ENCODE data around the gene ETFRF1.
A peak's percentile ranks its signal among the peaks of the same experiment; 100 is the strongest.

ETFRF1 gene, protein sequence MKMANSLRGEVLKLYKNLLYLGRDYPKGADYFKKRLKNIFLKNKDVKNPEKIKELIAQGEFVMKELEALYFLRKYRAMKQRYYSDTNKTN

DNA sequence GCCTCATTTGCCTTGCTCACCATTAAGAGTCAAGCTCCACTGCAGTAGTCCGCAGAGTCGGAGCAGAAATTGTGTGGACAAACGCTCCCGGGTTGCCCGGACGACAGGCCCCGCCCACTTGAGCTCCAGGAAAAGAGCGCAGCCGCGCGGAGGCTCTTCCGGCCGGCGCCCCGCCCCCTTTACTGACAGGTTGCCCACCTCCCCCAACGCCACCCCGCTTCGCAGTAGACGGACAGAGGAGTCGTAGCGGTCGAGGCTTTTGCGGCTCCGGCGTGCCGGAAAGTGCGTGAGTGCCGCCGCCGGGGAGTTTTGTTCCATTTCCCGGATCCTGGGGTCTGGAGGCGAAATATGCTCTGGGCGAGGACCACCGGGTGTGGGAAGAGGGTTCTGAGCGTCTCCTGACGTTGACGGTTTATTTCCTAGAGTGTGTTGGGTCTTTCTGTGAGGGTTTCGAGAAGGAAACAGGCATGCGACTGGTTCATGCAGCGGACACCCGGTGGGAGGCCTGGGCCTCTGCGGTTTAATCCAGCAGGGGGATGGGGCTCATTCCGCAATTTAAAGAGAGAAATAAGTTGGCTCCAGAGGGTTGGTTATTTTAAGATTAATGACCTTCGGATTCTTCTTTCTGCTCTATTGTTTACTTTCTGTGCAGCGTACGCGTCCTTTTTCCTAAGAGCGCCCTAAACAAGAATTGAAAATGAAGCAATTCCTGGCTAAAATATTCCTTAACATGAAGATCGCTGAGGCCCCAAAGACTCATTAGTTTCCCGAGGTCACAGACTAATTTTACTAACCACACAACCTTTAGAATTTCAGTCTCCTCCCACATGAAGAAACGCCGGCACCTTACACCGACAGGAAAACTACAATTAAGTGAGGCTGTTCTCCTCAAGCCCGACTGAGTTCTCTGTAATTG is at the start of gene ETFRF1, which contains the start of gene DNAI7:
Gene ETFRF1 (plus strand): TSS at position 182 of the 916 bp plus-strand sequence. CDS start 8,720 bp downstream, outside the sequence.
Gene DNAI7 (minus strand): TSS at position 105 of the 916 bp plus-strand sequence. CDS start 82 bp downstream, at position 23.
- peak; percentile 100 for DNase-seq (ENCODE audit: low spot score)

DNA sequence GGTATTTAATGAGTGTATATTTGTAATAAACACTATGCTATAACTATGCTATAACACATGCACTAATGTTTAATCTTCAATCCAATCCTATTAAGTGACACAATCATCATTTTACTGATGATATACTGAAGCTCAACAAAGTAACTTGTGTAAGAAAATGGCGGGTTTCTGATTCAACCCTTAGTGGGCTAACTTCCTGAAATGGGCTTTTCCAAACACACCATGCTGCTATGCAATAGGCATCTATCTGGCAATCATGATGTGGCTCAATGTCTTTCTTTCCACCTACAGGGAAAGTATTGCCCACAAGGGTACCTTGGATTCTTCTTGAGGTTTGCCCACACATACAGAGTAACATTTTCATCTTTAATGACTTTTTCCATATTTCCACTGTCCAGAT is 48.4 kb upstream of the ETFRF1 start:
- no peak for DNase-seq (ENCODE audit: low spot score)

DNA sequence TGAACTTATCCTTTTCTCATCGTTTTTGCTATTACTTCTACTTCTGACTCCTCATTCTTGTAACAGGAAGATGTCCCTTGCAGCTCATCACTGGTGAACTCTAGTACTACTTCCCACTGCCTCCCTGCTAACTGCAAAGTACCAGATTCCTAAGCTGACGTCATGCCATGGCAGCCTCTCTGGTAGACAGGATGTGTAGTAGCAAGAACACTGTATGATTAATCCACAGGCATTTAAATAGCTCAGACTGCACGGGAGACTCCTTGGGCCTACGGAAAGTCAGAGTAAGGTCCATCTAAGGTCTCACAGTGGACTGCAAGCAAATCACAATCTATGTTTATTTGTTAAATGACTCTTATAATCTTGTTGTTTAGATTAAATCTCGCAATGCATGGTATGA is 43.6 kb upstream of the ETFRF1 start:
- no peak for DNase-seq (ENCODE audit: low spot score)

DNA sequence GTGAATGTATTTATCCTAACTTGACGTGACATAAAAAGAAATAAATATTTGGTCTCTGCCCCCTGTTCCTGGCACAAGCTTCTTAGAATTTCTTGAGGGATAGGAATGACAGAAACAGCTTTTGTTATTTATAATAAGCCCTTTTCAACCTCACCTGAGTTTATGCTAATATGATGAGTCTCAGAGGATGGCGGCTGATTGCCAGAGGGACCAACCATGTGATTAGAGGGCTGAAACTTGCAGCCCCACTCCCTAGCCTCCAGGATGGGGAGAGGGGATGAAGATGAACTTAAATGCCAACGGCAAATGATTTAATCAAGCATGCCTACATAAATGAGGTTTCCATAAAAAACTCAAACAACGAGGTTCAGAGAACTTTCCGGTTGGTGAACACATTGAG is 43.0 kb upstream of the ETFRF1 start:
- DNase-seq (ENCODE audit: low spot score): no peak

DNA sequence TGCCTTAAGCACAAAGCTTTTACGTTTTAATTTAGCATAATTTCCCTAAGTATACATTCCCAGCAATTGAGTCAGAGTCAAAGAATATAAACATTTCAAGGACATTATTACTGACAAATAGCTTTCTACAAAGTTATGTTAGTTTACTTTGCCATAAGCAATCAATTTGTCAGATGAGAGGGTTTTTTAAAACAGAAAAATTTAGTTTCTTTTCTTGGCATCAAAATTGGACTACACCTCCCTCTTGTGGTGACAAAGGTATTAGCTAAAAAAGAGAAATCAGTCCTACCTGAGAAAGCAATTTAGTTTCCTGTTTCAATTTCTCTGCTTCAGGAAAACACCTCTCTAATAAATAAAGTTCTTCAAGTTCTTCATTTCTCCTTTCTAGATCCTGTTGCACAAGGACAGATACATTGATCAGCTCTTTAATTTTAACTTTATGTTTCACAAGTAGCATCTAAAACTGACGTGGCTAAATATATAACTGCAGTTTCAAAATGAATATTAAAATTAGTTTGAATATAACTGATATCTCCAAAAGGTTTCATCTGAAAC is 39.9 kb upstream of the ETFRF1 start:
- DNase-seq (ENCODE audit: low spot score): no peak

DNA sequence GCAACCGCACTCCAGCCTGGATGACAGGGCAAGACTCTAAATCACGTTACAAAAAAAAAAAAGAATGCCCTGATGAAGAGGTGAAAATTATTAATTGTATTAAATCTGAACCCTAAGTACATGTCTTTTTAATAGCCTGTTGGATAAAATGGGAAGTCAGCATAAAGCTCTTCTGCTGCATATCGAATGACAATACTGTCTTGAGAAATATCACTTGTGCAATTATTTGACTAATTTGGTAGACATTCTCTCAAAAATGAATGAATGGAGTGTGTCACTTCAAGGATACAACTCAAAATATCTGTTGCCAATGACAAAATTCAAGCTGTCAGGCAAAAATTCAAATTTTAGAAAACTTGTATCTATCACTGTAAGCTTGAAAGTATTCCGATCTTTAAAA is 39.0 kb upstream of the ETFRF1 start:
- no peak for DNase-seq (ENCODE audit: low spot score)

DNA sequence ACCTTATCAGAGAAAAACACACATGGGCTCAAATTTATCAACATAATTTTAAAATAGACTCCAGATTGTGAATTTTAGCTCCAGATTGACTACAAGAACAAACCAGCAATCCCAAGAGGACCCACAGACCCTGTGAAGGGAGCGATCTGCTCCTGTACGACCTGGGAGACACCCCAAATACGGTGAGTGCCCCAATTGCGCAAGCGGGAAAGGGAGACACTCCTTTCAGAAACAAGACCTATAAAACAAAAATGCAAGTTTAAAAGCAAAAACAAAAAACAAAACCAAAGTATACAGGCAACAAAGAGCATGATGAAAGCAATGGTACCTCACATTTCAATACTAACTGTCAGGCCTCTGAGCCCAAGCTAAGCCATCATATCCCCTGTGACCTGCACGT is 32.2 kb upstream of the ETFRF1 start:
- no peak for DNase-seq (ENCODE audit: low spot score)

DNA sequence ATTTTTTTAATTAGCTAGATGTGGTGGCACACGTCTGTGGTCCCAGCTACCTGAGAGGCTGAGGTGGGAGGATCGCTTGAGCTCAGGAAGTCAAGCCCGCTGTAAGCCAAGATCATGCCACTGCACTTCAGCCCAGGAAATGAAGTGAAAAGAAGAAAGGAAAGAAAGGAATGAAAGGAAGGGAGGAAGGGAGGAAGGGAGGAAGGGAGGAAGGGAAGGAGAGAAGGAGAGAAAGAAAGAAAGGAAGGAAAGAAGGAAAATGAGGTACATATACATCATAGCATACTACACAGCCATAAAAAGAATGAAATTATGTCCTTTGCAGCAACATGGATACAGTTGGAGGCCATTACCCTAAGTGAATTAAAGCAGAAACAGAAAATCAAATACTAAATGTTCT is 12.3 kb upstream of the ETFRF1 start:
- DNase-seq (ENCODE audit: low spot score): no peak

DNA sequence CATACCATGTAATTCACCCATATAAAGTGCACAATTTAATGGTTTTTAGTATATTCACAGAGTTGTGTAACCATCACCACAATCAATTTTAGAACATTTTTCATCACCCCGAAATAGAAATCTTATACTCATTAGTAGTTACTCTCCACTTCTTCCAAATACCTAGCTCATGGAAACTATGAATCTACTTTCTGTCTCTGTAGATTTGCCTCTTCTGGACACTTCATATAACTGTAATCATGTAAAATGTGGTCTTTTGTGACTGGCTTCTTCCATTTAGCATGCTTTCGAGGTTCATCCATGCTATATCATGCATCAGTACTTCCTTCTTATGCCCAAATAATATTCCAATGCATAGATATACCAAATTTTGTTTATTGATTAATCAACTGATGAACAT is 10.9 kb upstream of the ETFRF1 start:
- no peak for DNase-seq (ENCODE audit: low spot score)

DNA sequence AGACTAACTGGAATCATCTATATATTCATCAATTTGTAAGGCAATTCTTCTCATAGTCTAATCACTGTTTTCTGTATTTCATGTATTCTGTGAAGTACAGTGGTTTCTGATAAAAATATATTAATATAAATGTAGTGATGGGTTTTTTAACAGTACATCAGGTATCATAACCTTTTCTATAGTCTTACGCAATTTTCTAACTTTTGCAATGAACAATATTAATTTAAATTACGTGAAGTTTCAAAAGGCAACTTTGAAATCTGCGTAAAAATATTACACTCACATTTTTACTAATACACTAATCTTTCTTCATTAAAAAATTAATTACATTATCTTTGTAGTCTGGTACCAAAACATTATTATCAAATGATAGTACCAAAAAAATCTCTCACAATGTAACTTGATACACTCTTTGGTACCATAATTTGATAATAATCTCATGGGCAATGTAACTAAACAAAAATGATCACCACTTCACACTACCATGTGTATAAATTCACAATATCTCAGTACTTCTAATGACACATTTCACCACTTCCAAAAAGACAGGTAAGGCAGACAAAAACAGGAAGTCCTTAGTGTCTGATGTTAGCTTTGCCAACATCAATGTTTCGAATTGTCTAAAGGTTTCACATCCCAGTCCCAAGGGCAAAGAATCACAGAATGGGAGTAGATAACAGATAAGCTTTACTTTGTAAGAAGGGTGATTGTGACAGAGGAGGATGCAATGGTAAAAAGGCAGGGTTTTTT is 8.8 kb upstream of the ETFRF1 start:
- DNase-seq (ENCODE audit: low spot score): no peak

DNA sequence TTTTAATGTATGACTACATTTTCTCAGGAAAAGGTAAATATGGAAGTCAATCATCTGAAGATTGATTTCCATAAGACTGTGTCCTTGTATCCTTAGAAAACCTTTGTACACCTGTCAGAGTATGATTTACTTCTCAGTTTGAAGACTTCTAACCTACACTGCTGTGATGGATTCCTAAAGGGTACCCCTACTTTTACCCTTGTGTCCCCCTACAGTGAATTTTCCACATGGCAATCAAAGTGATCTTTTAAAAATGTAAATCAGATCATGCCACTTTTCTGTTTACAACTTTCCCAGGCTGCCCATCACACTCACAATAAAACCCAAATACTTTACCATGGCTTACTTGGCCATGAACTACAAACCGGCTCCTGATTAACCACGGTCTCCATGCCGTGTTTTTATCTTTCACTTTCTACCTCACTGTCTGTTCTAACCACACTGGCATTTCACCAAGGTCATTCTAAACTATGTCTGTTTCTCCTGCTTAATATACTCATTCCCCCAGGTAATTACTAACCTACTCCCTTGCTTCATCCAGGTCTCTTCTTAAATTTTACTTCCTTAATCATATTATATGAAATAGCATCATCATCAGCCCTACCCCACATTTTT is 8.1 kb upstream of the ETFRF1 start:
- DNase-seq (ENCODE audit: low spot score): no peak

DNA sequence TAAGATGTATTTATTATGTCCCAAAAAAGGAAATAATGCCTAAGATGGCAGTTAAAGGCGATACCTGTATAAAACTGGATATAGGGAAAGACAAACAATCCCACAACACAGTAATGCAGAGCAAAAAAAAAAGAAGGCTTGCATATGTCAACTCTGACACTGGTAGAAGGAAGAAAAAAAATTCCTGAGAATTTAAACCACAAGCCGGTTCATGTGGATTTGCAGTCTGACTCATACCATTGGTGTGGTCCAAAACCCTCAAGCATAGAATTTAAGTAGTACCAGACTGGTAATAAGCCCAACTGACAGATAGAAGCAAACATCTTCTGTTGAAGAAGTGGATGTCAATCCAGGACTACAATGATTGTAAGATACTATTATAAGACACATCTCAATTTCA is 7.3 kb upstream of the ETFRF1 start:
- DNase-seq (ENCODE audit: low spot score): no peak

DNA sequence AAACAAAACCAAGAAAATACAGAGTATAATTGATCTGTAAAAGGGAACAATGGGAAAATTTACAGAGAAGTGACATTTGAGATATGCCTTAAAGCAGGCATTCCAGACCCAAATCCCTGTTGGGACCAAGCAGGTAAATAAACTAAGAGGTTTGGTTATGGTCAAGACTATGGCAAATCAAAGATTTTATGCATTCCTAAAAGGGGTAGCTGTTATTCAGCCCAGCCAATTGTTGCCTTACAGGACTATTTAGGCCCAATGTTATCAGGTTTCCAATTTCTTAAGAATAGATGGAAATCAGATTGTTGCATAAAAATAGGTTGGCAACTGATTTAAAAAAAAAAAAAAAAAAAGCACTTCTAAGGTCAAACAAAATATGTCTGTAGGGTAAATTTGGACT is 5.4 kb upstream of the ETFRF1 start:
- DNase-seq (ENCODE audit: low spot score): no peak

DNA sequence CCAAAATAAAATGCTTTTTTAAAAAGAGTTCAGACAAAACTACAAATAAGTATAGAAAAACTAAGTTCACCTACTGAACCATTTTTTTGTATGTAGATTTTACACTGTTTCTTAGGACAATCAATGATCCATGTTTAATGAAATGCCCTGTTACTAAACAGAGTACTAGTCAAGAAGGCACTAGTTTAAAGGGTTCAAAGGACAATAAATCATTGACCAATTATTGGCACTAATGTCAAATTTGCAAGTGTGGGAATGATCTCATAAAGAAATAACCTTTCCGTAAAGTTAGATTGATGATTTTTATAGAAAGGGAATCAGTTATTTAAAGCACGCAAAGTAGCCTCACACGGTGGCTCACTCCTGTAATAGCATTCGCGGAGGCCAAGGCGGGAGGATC is 4.2 kb upstream of the ETFRF1 start:
- DNase-seq (ENCODE audit: low spot score): no peak

DNA sequence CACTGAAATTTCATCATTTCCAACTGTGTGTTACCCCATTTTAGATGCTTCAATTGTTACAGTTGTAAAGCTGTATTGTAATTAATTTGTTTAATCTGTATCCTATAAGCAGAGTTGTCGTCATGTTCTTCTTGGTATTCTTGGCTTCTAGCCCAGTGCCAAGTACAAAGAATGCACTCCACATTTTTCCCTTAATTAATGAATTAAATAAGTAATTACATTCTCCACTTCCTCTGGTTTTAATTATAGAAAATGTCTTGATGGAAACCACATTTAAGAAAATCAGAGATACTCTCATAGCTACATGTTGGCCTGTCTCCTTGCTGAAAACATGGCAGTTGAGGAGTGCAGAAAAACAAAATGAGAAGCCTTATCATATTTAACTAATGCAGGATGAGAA is 823 bp upstream of the ETFRF1 start:
- no peak for DNase-seq (ENCODE audit: low spot score)

DNA sequence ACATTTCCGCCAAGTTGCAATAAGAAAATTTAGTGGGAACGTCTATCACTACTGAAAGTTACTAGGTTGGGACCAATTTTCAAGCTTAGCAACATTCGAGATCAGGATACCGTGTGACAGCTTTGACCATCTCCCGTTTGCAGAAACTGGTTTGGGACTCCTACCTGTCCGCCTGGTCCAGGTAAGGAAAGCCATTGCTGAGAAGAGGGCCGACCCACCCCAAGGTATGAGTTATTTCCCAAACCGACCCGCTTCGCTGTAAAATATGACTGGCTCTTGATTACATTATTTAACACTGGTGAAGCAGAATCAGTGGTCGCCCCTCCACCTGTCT is 348 bp upstream of the ETFRF1 start:
- no peak for DNase-seq (ENCODE audit: low spot score)

DNA sequence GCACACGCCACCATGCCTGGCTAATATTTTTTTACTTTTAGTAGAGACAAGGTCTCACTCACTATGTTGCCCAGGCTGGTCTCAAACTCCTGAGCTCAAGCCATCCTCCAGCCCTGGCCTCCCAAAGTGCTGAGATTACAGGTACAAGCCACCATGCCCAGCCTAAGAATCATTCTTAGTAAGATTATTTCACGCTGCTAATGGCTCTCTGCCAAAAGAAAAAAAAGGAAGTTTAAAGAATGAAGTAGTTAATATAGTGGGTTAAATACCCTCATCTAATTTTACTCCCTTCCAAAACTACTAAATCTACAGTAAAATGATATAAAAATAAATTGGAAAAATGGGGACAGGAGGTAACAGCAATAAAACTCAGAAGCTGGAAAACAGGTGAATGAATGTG is 2.6 kb downstream of the ETFRF1 start:
- DNase-seq (ENCODE audit: low spot score): no peak

DNA sequence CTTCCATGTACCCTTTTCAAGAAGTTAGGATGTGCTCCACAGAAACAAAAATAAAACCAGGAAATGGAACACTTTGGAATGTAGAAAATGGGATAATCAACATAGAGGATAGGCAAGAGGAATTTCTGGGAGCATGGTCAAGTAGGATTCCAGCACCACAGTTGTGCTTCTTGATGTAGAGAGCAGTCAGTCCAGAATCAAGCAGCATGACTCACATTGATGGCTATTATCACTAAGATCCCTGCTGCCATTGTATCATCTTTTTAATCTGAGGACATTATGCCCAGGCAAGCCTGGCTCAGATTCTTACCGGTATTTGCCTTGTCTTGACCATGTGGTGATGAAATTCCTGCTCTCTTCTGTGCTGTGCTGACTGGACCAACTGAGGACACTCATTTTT is 5.7 kb downstream of the ETFRF1 start:
- DNase-seq (ENCODE audit: low spot score): no peak

DNA sequence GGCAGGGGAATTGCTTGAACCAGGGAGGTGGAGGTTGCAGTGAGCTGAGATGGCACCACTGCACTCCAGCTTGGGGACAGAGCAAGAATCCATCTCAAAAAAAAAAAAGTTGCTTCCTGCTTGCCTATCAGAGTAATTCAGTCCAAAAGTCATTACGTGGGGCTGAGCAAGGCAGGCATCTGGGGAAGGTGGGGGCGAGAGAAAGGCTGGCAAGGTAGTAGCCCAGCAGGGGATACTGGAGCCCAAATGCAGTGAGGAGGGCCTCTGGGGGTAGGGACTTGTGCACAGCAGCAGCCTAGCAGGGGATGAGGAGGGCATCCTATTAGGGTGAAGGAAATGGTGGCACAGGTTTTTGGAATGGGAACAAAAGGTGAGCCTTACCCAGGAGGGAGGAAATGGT is 7.1 kb downstream of the ETFRF1 start:
- no peak for DNase-seq (ENCODE audit: low spot score)

DNA sequence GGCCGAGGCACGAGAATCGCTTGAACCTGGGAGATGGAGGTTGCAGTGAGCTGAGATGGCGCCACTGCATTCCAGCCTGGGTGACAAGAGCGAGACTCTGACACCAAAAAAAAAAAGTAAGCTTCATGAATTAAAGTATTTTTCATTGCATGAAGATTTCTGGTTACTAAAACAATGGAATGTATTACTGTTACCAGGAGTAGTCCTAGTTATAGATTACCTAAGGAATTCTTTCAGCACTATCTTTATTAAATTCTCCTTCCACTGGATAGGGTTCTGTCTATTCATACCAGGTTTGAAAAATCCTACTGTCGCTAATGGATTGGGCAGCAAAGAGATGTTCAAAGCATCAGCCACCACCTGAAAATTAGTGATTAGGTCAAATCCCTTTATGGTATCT is 12.4 kb downstream of the ETFRF1 start:
- DNase-seq (ENCODE audit: low spot score): no peak

DNA sequence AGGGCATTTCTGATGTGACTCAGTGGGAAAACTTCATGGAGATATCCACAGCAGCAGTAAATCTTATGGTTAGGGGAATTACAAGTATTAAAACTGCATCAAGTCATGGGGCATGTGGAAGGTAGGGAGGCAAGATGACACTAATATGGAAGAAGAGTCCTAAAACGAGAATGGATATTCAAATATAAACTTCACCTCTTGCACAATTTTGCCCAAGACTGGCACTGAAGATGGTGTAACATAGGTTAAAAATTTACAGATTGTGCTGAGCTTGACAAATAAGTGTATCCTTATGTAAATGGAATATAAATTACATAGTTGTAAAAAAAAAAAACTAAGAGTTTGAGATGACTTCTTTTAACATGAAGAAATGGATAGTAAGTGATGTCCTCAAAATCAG is 12.8 kb downstream of the ETFRF1 start:
- no peak for DNase-seq (ENCODE audit: low spot score)

DNA sequence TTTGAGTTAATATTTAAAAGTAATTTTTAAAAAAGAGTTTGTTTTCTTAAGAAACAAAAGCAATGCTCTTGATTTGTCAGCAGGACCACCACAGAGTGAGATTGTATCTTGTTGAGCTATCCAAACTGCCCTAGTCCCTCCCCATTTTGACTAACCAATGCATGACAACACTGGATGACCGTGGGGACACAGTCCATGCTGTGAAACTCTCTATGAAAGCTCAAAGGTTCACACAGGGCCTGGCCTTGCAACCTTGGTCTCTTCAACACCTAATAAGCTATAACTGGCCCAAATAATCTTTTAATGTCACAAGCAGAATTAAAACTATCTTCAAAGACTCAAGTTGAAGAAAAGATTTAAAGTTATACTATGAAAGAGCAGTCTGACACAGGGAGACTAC is 13.5 kb downstream of the ETFRF1 start:
- no peak for DNase-seq (ENCODE audit: low spot score)

Data from ecto neural progenitor cell (in vitro differentiated cells).